Transverse colon (tissue), 4 donors: ENCODE results near the gene PAQR7. TPM values are rescaled to one million over a fixed set of nuclear protein-coding genes. Genes with fewer than 3 reads are reported as not detected.

Source experiments
- DNase-seq: peaks from one replicate; pipeline ENCODE4 v3.0.0-alpha.2; 2019
- H3K27ac ChIP-seq, 4 donors: fragments of 200-600 bp; sonication (generic); 2 replicates each; pipeline ENCODE4 v1.5.1; 2016 to 2018; ENCODE audit warnings: inconsistent platforms in 4 of 4
- H3K27me3 ChIP-seq: fragments of 200-600 bp; sonication (generic); 2 replicates; pipeline ENCODE4 v1.5.1; 2017; ENCODE audit warnings: inconsistent platforms
- H3K36me3 ChIP-seq, 4 donors: fragments of 200-600 bp; sonication (generic); 2 replicates each; pipeline ENCODE4 v1.5.1; 2017 to 2019; ENCODE audit warnings: inconsistent platforms in 4 of 4
- H3K4me1 ChIP-seq, 4 donors: fragments of 200-600 bp; sonication (generic); 2 replicates each; pipeline ENCODE4 v1.5.1; 2017 to 2020; ENCODE audit warnings: inconsistent platforms in 4 of 4
- H3K4me3 ChIP-seq, 4 donors: fragments of 200-600 bp; sonication (generic); 1 replicate in 1 of 4; 2 replicates in 3 of 4; pipeline versions ENCODE4 v1.5.1 to v1.6.1; 2017 to 2019; ENCODE audit warnings: inconsistent platforms in 4 of 4
- H3K9me3 ChIP-seq, 2 donors: fragments of 200-600 bp; sonication (generic); 2 replicates each; pipeline ENCODE4 v1.5.1; 2017 to 2019; ENCODE audit warnings: inconsistent platforms in 2 of 2
- CTCF ChIP-seq, 5 experiments: fragments of 200-600 bp in 3 of 5; fragments of 450-650 bp in 2 of 5; sonication (generic) in 3 of 5; IDR thresholded peaks; 1 replicate in 2 of 5; 2 replicates in 3 of 5; pipeline ENCODE4 v1.5.1; 2016 to 2017; ENCODE audit warnings: antibody characterized with exemption in 5 of 5, inconsistent platforms in 3 of 5, mild to moderate bottlenecking in 2 of 5, moderate library complexity in 1 of 5
- EP300 ChIP-seq: sonication (generic); formaldehyde crosslinking; IDR thresholded peaks from one replicate; pipeline ENCODE4 v1.6.1; 2017; ENCODE audit warnings: antibody characterized with exemption, low read depth
- POLR2A ChIP-seq: fragments of 450-650 bp; IDR thresholded peaks from one replicate; pipeline ENCODE4 v1.6.1; 2016; ENCODE audit warnings: antibody characterized with exemption, mild to moderate bottlenecking, moderate library complexity
- POLR2AphosphoS5 ChIP-seq, 3 donors: sonication (generic); formaldehyde crosslinking; IDR thresholded peaks; one replicate each; pipeline ENCODE4 v1.6.1; 2016; ENCODE audit warnings: antibody characterized with exemption in 3 of 3
- WGBS, 2 donors: methylation state at CpG; one replicate each; pipeline ENCODE4 v1.1.5; 2018; ENCODE audit warnings: low coverage in 1 of 2; 5-methylcytosine and 5-hydroxymethylcytosine counted together
- in situ Hi-C, 4 donors: fragments of 200-750 bp; cut with MboI; loops; one replicate each; pipeline versions ENCODE4 v1.15.0 to v1.15.1; 2017; ENCODE audit warnings: low sequenced_read_pairs in 3 of 4, low pct_ligation_motif_present in 1 of 4, low pct_unique_long_range_greater_than_20kb in 1 of 4
- intact Hi-C: fragments of 100-400 bp; cut with DNase I; formaldehyde crosslinking; loops from one replicate; pipeline ENCODE4 v1.15.1; 2023; ENCODE audit warnings: low total_unique reads
- total RNA-seq, 4 donors: library from RNA; depleted of rRNA; stranded (reverse); fragments of >200 nt; gene quantifications; one replicate each; pipeline ENCODE4 v1.1.0, GENCODE V29; 2016

PAQR7 gene
- total RNA-seq, 4 donors from 2014 or later = 2.0 to 2.4 (median 2.4) TPM; not detected in 1

- in situ Hi-C loops = no loop called here
- 92% methylated on average over 11 of the region's 11 CpGs; no CpG with 5 or more reads in 1 of the 2 donors for WGBS, 2 donors
Measured at GRCh38 chr1:25918615-25919014, 43.1 kb upstream of the PAQR7 start.

GRCh38 chr1:25917996-25918395, 42.5 kb upstream of the PAQR7 start:
- peaks cover 0 to 16% (median 9%) of the 10 kb centered on the region in 4 donors for H3K4me1 ChIP-seq
- no peak overlapping the region for H3K4me3 ChIP-seq
- intact Hi-C loops = loop anchor here (5.0 kb wide), 1 partner anchor 74 kb away; no protein-coding TSS in a partner anchor
- H3K27me3 ChIP-seq = peaks cover 12% of the 10 kb centered on the region
- 19 to 33% methylated on average over 3 to 5 of the region's 5 CpGs for WGBS, 2 donors
- no peak for TF ChIP-seq EP300
- TF ChIP-seq POLR2A = no peak
- no peak for TF ChIP-seq CTCF (IDR thresholded peaks at IDR 0.05)
- TF ChIP-seq POLR2AphosphoS5 (IDR thresholded peaks at IDR 0.05) = no peak
- DNase-seq = no peak
- in situ Hi-C loops = no loop called here
- H3K9me3 ChIP-seq = no peaks in the 10 kb centered on the region
- H3K27ac ChIP-seq = no peak overlapping the region
- no peaks in the 10 kb centered on the region for H3K36me3 ChIP-seq

More at GRCh38 chr1:25918615-25919014, 43.1 kb upstream of the PAQR7 start:
- Histone ChIP-seq H3K4me3 (no peak overlapping the region), H3K4me1 (peaks cover 0 to 22% (median 13%) of the 10 kb centered on the region in 4 donors), H3K27me3 (peaks cover 17% of the 10 kb centered on the region), H3K9me3 (no peaks in the 10 kb centered on the region), H3K36me3 (no peaks in the 10 kb centered on the region), H3K27ac (no peak overlapping the region)
- intact Hi-C loops = loop anchor here (5.0 kb wide), 1 partner anchor 74 kb away; no protein-coding TSS in a partner anchor
- no peak for DNase-seq
- TF ChIP-seq POLR2A (no peak), EP300 (no peak), CTCF (IDR thresholded peaks at IDR 0.05) (no peak), POLR2AphosphoS5 (IDR thresholded peaks at IDR 0.05) (no peak)

- no peak for DNase-seq
- H3K9me3 ChIP-seq = no peaks in the 10 kb centered on the region
- WGBS, 2 donors = 100% methylated on average over 2 of the region's 2 CpGs; no CpG with 5 or more reads in 1 of the 2 donors
- no peaks in the 10 kb centered on the region for H3K27me3 ChIP-seq
- no peaks in the 10 kb centered on the region for H3K36me3 ChIP-seq
- peaks cover 0 to 4% (median 0%) of the 10 kb centered on the region in 4 donors for H3K4me1 ChIP-seq
- intact Hi-C loops (loop anchor here (5.0 kb wide), 1 partner anchor 76 kb away; no protein-coding TSS in a partner anchor), in situ Hi-C loops (no loop called here)
- no peak overlapping the region for H3K27ac ChIP-seq
- TF ChIP-seq CTCF (IDR thresholded peaks at IDR 0.05) (no peak), POLR2AphosphoS5 (IDR thresholded peaks at IDR 0.05) (no peak), EP300 (no peak), POLR2A (no peak)
- no peak overlapping the region for H3K4me3 ChIP-seq
Measured at GRCh38 chr1:25916460-25916859, 41.0 kb upstream of the PAQR7 start.

GRCh38 chr1:25914074-25914995, 38.8 kb upstream of the PAQR7 start:
- in situ Hi-C loops (no loop called here), intact Hi-C loops (no loop called here)
- peaks cover 0 to 4% (median 0%) of the 10 kb centered on the region in 4 donors for H3K4me1 ChIP-seq
- no peak overlapping the region for H3K27ac ChIP-seq
- H3K27me3 ChIP-seq = no peaks in the 10 kb centered on the region
- H3K9me3 ChIP-seq = no peaks in the 10 kb centered on the region
- TF ChIP-seq CTCF (IDR thresholded peaks at IDR 0.05) (no peak), POLR2AphosphoS5 (IDR thresholded peaks at IDR 0.05) (no peak), EP300 (no peak)
- H3K4me3 ChIP-seq = no peak overlapping the region
- DNase-seq = no peak
- H3K36me3 ChIP-seq = no peaks in the 10 kb centered on the region
- 81 to 86% methylated on average over 2 to 3 of the region's 3 CpGs for WGBS, 2 donors
